K562 (cell line): ENCODE results near the gene RCOR2. TPM values are rescaled to one million over a fixed set of nuclear protein-coding genes. Genes with fewer than 3 reads are reported as not detected.

Experiments
- CREB5 ChIP-seq: fragments of 250-450 bp; sonication (Bioruptor Pico); IDR thresholded peaks from 2 replicates; pipeline ENCODE4 v1.5.0; 2020; ENCODE audit warnings: mild to moderate bottlenecking
- E4F1 ChIP-seq: fragments of 250-450 bp; sonication (Bioruptor Pico); IDR thresholded peaks from 2 replicates; pipeline ENCODE4 v1.5.0; 2021; ENCODE audit warnings: mild to moderate bottlenecking, borderline replicate concordance
- FOSL1 ChIP-seq: fragments of 200-800 bp; sonication (Bioruptor generic); conservative IDR thresholded peaks from 2 replicates; pipeline ENCODE4 v1.6.1; 2016; ENCODE audit warnings: missing genetic modification characterization, missing compliant biosample characterization
- HBP1 ChIP-seq: fragments of 450-650 bp; formaldehyde crosslinking; IDR thresholded peaks from 2 replicates; pipeline ENCODE4 v1.4.0; 2022; ENCODE audit warnings: missing genetic modification characterization
- HDAC1 ChIP-seq, 2 experiments: fragments of 450-650 bp; IDR thresholded peaks; 2 replicates each; pipeline ENCODE4 v1.6.1; 2016 to 2017; ENCODE audit warnings: inconsistent platforms in 1 of 2, mild to moderate bottlenecking in 1 of 2, moderate library complexity in 1 of 2
- HINFP ChIP-seq: fragments of 450-650 bp; conservative IDR thresholded peaks from 2 replicates; pipeline ENCODE4 v1.6.1; 2016; ENCODE audit warnings: missing genetic modification characterization, low read depth, mild to moderate bottlenecking, control low read depth, missing compliant biosample characterization
- ID3 ChIP-seq, 2 experiments: fragments of 250-450 bp in 1 of 2; fragments of 450-650 bp in 1 of 2; sonication (Bioruptor Pico) in 1 of 2; IDR thresholded peaks; 2 replicates each; pipeline versions ENCODE4 v1.6.1 to v1.8.0; 2016 to 2021; ENCODE audit warnings: mild to moderate bottlenecking in 2 of 2, moderate library complexity in 2 of 2, missing compliant biosample characterization in 1 of 2, missing genetic modification characterization in 1 of 2
- MTA1 ChIP-seq: fragments of 450-650 bp; IDR thresholded peaks from 2 replicates; pipeline ENCODE4 v1.6.1; 2017; ENCODE audit warnings: borderline replicate concordance
- PCBP2 ChIP-seq: fragments of 200-400 bp; formaldehyde crosslinking; IDR thresholded peaks from 2 replicates; pipeline ENCODE4 v1.6.1; 2018; ENCODE audit warnings: low read length, low read depth, mild to moderate bottlenecking, moderate library complexity; ENCODE audit not compliant: poor library complexity, severe bottlenecking
- POLR2AphosphoS2 ChIP-seq: IDR thresholded peaks from 2 replicates; pipeline ENCODE4 v1.6.1; 2012; ENCODE audit warnings: low read length, improper control_type of control experiment
- PYGO2 ChIP-seq: fragments of 450-650 bp; IDR thresholded peaks from 2 replicates; pipeline ENCODE4 v1.6.1; 2016; ENCODE audit warnings: mild to moderate bottlenecking, missing genetic modification characterization, moderate library complexity, missing compliant biosample characterization
- RBM22 ChIP-seq: fragments of 200-400 bp; formaldehyde crosslinking; IDR thresholded peaks from 2 replicates; pipeline ENCODE4 v1.6.1; 2018; ENCODE audit warnings: low read length, low read depth; ENCODE audit not compliant: poor library complexity, severe bottlenecking
- ZHX1 ChIP-seq: fragments of 150-350 bp; conservative IDR thresholded peaks from 2 replicates; pipeline ENCODE4 v1.6.1; 2014; ENCODE audit warnings: low read length
- ZNF3 ChIP-seq: fragments of 250-450 bp; sonication (Bioruptor Pico); IDR thresholded peaks from 2 replicates; pipeline ENCODE4 v1.5.0; 2021; ENCODE audit warnings: mild to moderate bottlenecking, moderate library complexity
- ZNF324 ChIP-seq: fragments of 250-450 bp; sonication (Bioruptor Pico); IDR thresholded peaks from 2 replicates; pipeline ENCODE4 v1.4.0; 2020; ENCODE audit warnings: mild to moderate bottlenecking
- polyA plus RNA-seq, 8 experiments: library from polyadenylated mRNA; depleted of rRNA in 4 of 8; stranded (reverse) in 5 of 8; unstranded in 3 of 8; fragments of >200 nt; fragmentation: Nextera tagmentation in 2 of 8; fragmentation: Illumina TruSeq in 1 of 8; extraction: Ambion mirVana in 2 of 8; extraction: Trizol in 1 of 8; gene quantifications; 2 replicates each; pipeline versions ENCODE4 v1.2.1 to v1.2.3, GENCODE V29; 2011 to 2014; ENCODE audit warnings: inconsistent platforms in 1 of 8, missing spikeins in 1 of 8
- total RNA-seq, 7 experiments: library from RNA; depleted of rRNA in 6 of 7; stranded (reverse); fragments of >200 nt in 6 of 7; fragmentation: Illumina TruSeq in 2 of 7; extraction: Trizol in 2 of 7; gene quantifications; 2 replicates each; pipeline versions ENCODE4 v1.2.1 to v1.2.3, GENCODE V29; 2011 to 2021; ENCODE audit warnings: low replicate concordance in 1 of 7

Gene RCOR2
- total and polyA plus RNA-seq, 9 of the 15 experiments (the other 6 are each of a cell fraction or from before 2014, with no cell fraction given), result 0.04 to 6.5 (median 2.5) TPM; not detected in 1

GRCh38 chr11:63871962-63872799 is 44.8 kb downstream of the RCOR2 start (continued):
- no peak for TF ChIP-seq ZHX1
- TF ChIP-seq RBM22, result no peak
- TF ChIP-seq PCBP2, result no peak
- no peak for TF ChIP-seq CREB5
- TF ChIP-seq PYGO2, result no peak
- TF ChIP-seq FOSL1 (tag), result peak; percentile 87
- no peak for TF ChIP-seq E4F1 (CRISPR knock-in tag)
- no peak for TF ChIP-seq ZNF3
- no peak for TF ChIP-seq ID3 (CRISPR knock-in tag; IDR thresholded peaks at IDR 0.05)
- TF ChIP-seq ID3 (tag; IDR thresholded peaks at IDR 0.05), result peak; percentile 44; the same call in 1 of the 2 replicates
- no peak for TF ChIP-seq MTA1
- TF ChIP-seq HDAC1 (IDR thresholded peaks at IDR 0.05), result peak in 1 of 2 experiments; percentile 55; a peak in 1 of 4 replicates
- TF ChIP-seq HINFP (tag), result no peak
- no peak for TF ChIP-seq HBP1
- no peak for TF ChIP-seq ZNF324 (CRISPR knock-in tag)
- no peak for TF ChIP-seq POLR2AphosphoS2
